Esophagus mucosa (tissue), 1 donor: ENCODE measurements around the gene SPATA46. TPM values are rescaled to one million over a fixed set of nuclear protein-coding genes. Genes with fewer than 3 reads are reported as not detected.

Source experiments
- ATAC-seq: fragments of 200-7000 bp; cut with Tn5 transposase; one replicate; pipeline ENCODE4 v1.9.1; 2020
- total RNA-seq: library from RNA; stranded (reverse); gene quantifications from one replicate; pipeline ENCODE4 v1.2.4, GENCODE V29; 2023
- donor health status: DM: yes; HTN: yes; CAD: no.

Gene SPATA46
- total RNA-seq, 1 donor from 2014 or later, result not detected

- peak; percentile 72 for ATAC-seq
These were observed 3.0 kb downstream of the SPATA46 start for GRCh38 chr1:162373541-162374260.

- no peak for ATAC-seq
These were observed 3.6 kb downstream of the SPATA46 start for GRCh38 chr1:162373072-162373427.

GRCh38 chr1:162372159-162373071 lies 4.2 kb downstream of the SPATA46 start:
- peak; percentile 52 for ATAC-seq

- peak; percentile 62 for ATAC-seq
These were observed 5.0 kb downstream of the SPATA46 start for GRCh38 chr1:162371611-162372010.

- ATAC-seq, result no peak
These were observed 5.9 kb downstream of the SPATA46 start for GRCh38 chr1:162370721-162371120.

- ATAC-seq, result no peak
These were observed 6.5 kb downstream of the SPATA46 start for GRCh38 chr1:162370161-162370560.

- ATAC-seq, result no peak
These were observed 7.1 kb downstream of the SPATA46 start for GRCh38 chr1:162369571-162369970.

- no peak for ATAC-seq
These were observed 8.2 kb downstream of the SPATA46 start for GRCh38 chr1:162368451-162368850.

GRCh38 chr1:162367772-162368171 lies 8.9 kb downstream of the SPATA46 start:
- no peak for ATAC-seq

- ATAC-seq, result no peak
These were observed 9.6 kb downstream of the SPATA46 start for GRCh38 chr1:162367073-162367472.

- peak; percentile 41 for ATAC-seq
These were observed 10.0 kb downstream of the SPATA46 start for GRCh38 chr1:162366671-162367070.

- no peak for ATAC-seq
These were observed 10.5 kb downstream of the SPATA46 start for GRCh38 chr1:162366149-162366548.

GRCh38 chr1:162365284-162366020 lies 11.2 kb downstream of the SPATA46 start:
- ATAC-seq, result peak; percentile 68

- no peak for ATAC-seq
These were observed 12.2 kb downstream of the SPATA46 start for GRCh38 chr1:162364498-162364897.

- no peak for ATAC-seq
These were observed 12.8 kb downstream of the SPATA46 start for GRCh38 chr1:162363823-162364222.

- ATAC-seq, result no peak
These were observed 15.3 kb downstream of the SPATA46 start for GRCh38 chr1:162361349-162361748.

- ATAC-seq, result no peak
These were observed 15.8 kb downstream of the SPATA46 start for GRCh38 chr1:162360874-162361260.

- ATAC-seq, result no peak
These were observed 16.3 kb downstream of the SPATA46 start for GRCh38 chr1:162360237-162360873.

- no peak for ATAC-seq
These were observed 17.0 kb downstream of the SPATA46 start for GRCh38 chr1:162359523-162360236.

- no peak for ATAC-seq
These were observed 17.7 kb downstream of the SPATA46 start for GRCh38 chr1:162358928-162359327.

GRCh38 chr1:162357681-162358266 lies 18.9 kb downstream of the SPATA46 start:
- peak; percentile 69 for ATAC-seq

- no peak for ATAC-seq
These were observed 23.0 kb downstream of the SPATA46 start for GRCh38 chr1:162353702-162354101.
